ENCODE data around the gene PTPN23. TPM values are rescaled to one million over a fixed set of nuclear protein-coding genes. Genes with fewer than 3 reads are reported as not detected.
"Not testable (repeated sequence)": the region's sequence is repeated elsewhere in the genome, so short reads cannot be mapped to it uniquely, and the experiment has no call there.

The PTPN23 gene
- total and polyA plus RNA-seq, 12 donors: 9.2 to 23.4 (median 19.6) TPM

- no peak for TF ChIP-seq CTCF (IDR thresholded peaks at IDR 0.05)
- Histone ChIP-seq H3K36me3 (peaks cover 0 to 36% (median 0%) of the 10 kb centered on the region in 9 donors), H3K4me3 (no peak overlapping the region), H3K27me3 (no peaks in the 10 kb centered on the region), H3K9me3 (peaks cover 0 to 11% (median 0%) of the 10 kb centered on the region in 11 donors), H3K4me1 (peaks cover 0 to 24% (median 17%) of the 10 kb centered on the region in 9 donors), H3K27ac (peak overlapping the region in 7 of 10 donors; percentile 58 to 87 (median 63))
- WGBS, 2 donors: 95% methylated on average over 5 of the region's 5 CpGs
- intact Hi-C loops (cut with DNase I): loop anchor here in 2 of 10 donors (5.0 kb wide), 1 partner anchor 33 kb away; the partner anchor contains the start of gene SCAP (in 2 of the 2)
- ATAC-seq (no peak), DNase-seq (no peak)
These were observed 63.3 kb downstream of the PTPN23 start for GRCh38 chr3:47444103-47444502.

- DNase-seq (no peak), ATAC-seq (no peak)
- 93 to 99% methylated on average over 4 of the region's 4 CpGs for WGBS, 2 donors
- peaks cover 0 to 11% (median 0%) of the 10 kb centered on the region in 11 donors for H3K9me3 ChIP-seq
- H3K27ac ChIP-seq: no peak overlapping the region
- intact Hi-C loops (cut with DNase I): no loop called here
- H3K4me3 ChIP-seq: no peak overlapping the region
- no peaks in the 10 kb centered on the region for H3K36me3 ChIP-seq
- H3K4me1 ChIP-seq: peaks cover 0 to 12% (median 4%) of the 10 kb centered on the region in 9 donors
- no peaks in the 10 kb centered on the region for H3K27me3 ChIP-seq
- TF ChIP-seq CTCF (IDR thresholded peaks at IDR 0.05): no peak
These were observed 71.8 kb downstream of the PTPN23 start for GRCh38 chr3:47452453-47453215.

DNA sequence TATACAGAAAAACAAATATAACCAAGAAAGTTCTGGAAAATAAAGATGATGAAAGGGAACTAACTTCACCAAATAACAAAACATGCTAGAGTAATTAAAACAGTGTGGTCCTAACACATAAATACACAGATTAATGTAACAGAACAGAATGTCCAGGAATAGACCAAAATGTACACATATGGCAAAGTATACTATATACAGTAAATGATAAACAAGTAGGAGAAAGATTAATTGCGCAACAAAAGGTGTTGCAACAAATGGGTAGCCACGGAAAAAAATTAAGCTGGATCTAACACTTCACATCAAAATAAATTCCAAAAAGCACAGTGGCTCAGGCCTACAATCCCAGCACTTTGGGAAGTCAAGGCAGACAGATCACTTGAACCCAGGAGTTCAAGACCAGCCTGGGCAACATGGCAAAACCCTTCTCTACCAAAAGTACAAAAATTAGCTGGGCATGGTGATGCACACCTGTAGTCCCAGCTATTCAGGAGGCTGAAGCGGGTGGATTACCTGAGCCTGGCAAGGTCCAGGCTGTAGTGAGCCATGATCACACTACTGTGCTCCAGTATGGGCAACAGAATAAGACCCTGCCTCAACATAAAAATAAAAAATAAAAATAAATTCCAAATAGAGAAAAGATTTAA lies 75.1 kb downstream of the PTPN23 start:
- Histone ChIP-seq H3K36me3 (no peaks in the 10 kb centered on the region), H3K9me3 (peaks cover 0 to 18% (median 0%) of the 10 kb centered on the region in 11 donors), H3K4me3 (no peak overlapping the region), H3K27me3 (no peaks in the 10 kb centered on the region), H3K4me1 (peaks cover 0 to 12% (median 0%) of the 10 kb centered on the region in 9 donors), H3K27ac (no peak overlapping the region)
- ATAC-seq (no peak), DNase-seq (no peak)
- TF ChIP-seq CTCF (IDR thresholded peaks at IDR 0.05): no peak
- WGBS, 2 donors: 89 to 92% methylated on average over 3 of the region's 3 CpGs
- intact Hi-C loops (cut with DNase I): no loop called here

- TF ChIP-seq CTCF (IDR thresholded peaks at IDR 0.05): no peak
- Histone ChIP-seq H3K9me3 (peaks cover 0 to 18% (median 0%) of the 10 kb centered on the region in 11 donors), H3K4me3 (no peak overlapping the region), H3K4me1 (peaks cover 0 to 12% (median 3%) of the 10 kb centered on the region in 9 donors), H3K36me3 (no peaks in the 10 kb centered on the region), H3K27me3 (no peaks in the 10 kb centered on the region), H3K27ac (no peak overlapping the region)
- DNase-seq: no peak
- no peak for ATAC-seq
- intact Hi-C loops (cut with DNase I): no loop called here
These were observed 76.2 kb downstream of the PTPN23 start for GRCh38 chr3:47456984-47457383.

GRCh38 chr3:47459534-47460085 lies 78.8 kb downstream of the PTPN23 start:
- H3K4me3 ChIP-seq; intact Hi-C loops (cut with DNase I); H3K36me3 ChIP-seq; ATAC-seq; DNase-seq; H3K27me3 ChIP-seq; H3K27ac ChIP-seq: not testable (repeated sequence)
- 84 to 86% methylated on average over 9 of the region's 9 CpGs for WGBS, 2 donors
- H3K4me1 ChIP-seq: peaks cover 0 to 25% (median 9%) of the 10 kb centered on the region in 9 donors
- peaks cover 0 to 18% (median 0%) of the 10 kb centered on the region in 11 donors for H3K9me3 ChIP-seq
